ENCODE data around the gene SEZ6L2.

The SEZ6L2 gene

DNA sequence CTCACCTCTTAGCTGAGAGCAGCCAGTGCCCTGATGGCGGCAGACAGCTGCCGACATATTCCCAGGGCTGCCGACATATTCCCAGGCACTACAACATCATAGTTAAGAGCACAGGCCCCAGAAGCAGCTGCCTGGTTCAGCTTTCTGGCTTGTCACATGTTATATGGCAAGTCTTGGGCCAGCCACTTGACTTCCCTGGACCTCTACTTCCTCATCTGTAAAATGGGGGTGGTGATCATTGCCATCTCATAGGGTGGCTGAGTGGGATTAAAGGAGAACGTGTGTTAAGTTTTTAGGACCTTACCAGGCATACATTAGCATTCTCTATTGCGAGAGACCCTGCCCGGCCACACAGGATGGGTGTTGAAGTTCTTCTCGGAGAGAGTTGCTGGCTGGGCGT, 55.4 kb downstream of the SEZ6L2 start:
- DNase-seq (ENCODE audit: low spot score) (no peak), ATAC-seq (ENCODE audit: low read depth) (no peak)
- H3K4me1 ChIP-seq (ENCODE audit: insufficient read depth, poor library complexity, severe bottlenecking), result no peaks in the 10 kb centered on the region
- H3K36me3 ChIP-seq (ENCODE audit: low read depth), result peaks cover 29% of the 10 kb centered on the region
- H3K4me3 ChIP-seq (ENCODE audit: severe bottlenecking), result no peak overlapping the region
- H3K9me3 ChIP-seq (ENCODE audit: severe bottlenecking), result no peaks in the 10 kb centered on the region
- no peaks in the 10 kb centered on the region for H3K27me3 ChIP-seq (ENCODE audit: insufficient read depth, poor library complexity, severe bottlenecking)
- TF ChIP-seq, protein P1, sequence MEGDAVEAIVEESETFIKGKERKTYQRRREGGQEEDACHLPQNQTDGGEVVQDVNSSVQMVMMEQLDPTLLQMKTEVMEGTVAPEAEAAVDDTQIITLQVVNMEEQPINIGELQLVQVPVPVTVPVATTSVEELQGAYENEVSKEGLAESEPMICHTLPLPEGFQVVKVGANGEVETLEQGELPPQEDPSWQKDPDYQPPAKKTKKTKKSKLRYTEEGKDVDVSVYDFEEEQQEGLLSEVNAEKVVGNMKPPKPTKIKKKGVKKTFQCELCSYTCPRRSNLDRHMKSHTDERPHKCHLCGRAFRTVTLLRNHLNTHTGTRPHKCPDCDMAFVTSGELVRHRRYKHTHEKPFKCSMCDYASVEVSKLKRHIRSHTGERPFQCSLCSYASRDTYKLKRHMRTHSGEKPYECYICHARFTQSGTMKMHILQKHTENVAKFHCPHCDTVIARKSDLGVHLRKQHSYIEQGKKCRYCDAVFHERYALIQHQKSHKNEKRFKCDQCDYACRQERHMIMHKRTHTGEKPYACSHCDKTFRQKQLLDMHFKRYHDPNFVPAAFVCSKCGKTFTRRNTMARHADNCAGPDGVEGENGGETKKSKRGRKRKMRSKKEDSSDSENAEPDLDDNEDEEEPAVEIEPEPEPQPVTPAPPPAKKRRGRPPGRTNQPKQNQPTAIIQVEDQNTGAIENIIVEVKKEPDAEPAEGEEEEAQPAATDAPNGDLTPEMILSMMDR (IDR thresholded peaks at IDR 0.05; ENCODE audit: poor library complexity, severe bottlenecking), result no peak
- H3K27ac ChIP-seq (ENCODE audit: poor library complexity, severe bottlenecking), result no peak overlapping the region

GRCh38 chr16:29842732-29843346, 56.5 kb downstream of the SEZ6L2 start:
- TF ChIP-seq, protein P1 (IDR thresholded peaks at IDR 0.05; ENCODE audit: poor library complexity, severe bottlenecking), result no peak
- Histone ChIP-seq H3K4me3 (ENCODE audit: severe bottlenecking) (no peak overlapping the region), H3K4me1 (ENCODE audit: insufficient read depth, poor library complexity, severe bottlenecking) (no peaks in the 10 kb centered on the region), H3K27me3 (ENCODE audit: insufficient read depth, poor library complexity, severe bottlenecking) (no peaks in the 10 kb centered on the region), H3K27ac (ENCODE audit: poor library complexity, severe bottlenecking) (no peak overlapping the region), H3K9me3 (ENCODE audit: severe bottlenecking) (no peaks in the 10 kb centered on the region), H3K36me3 (ENCODE audit: low read depth) (peaks cover 29% of the 10 kb centered on the region)
- DNase-seq (ENCODE audit: low spot score), result no peak
- ATAC-seq (ENCODE audit: low read depth), result no peak

DNA sequence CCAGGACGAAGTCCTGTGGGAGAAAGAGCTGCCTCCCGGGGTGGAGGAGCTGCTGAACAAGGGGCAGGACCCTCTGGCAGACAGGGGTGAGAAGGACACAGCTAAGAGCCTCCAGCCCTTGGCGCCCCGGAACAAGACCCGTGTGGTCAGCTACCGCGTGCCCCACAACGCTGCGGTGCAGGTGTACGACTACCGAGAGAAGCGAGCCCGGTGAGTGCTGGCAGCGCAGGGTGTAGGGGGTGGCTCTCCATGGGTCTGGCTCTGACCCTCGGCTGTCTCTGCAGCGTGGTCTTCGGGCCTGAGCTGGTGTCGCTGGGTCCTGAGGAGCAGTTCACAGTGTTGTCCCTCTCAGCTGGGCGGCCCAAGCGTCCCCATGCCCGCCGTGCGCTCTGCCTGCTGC, 57.7 kb downstream of the SEZ6L2 start:
- TF ChIP-seq, protein P1 (IDR thresholded peaks at IDR 0.05; ENCODE audit: poor library complexity, severe bottlenecking), result no peak
- ATAC-seq (ENCODE audit: low read depth), result no peak
- Histone ChIP-seq H3K9me3 (ENCODE audit: severe bottlenecking) (no peaks in the 10 kb centered on the region), H3K4me3 (ENCODE audit: severe bottlenecking) (no peak overlapping the region), H3K27me3 (ENCODE audit: insufficient read depth, poor library complexity, severe bottlenecking) (no peaks in the 10 kb centered on the region), H3K36me3 (ENCODE audit: low read depth) (peaks cover 24% of the 10 kb centered on the region), H3K27ac (ENCODE audit: poor library complexity, severe bottlenecking) (no peak overlapping the region), H3K4me1 (ENCODE audit: insufficient read depth, poor library complexity, severe bottlenecking) (no peaks in the 10 kb centered on the region)
- no peak for DNase-seq (ENCODE audit: low spot score)

DNA sequence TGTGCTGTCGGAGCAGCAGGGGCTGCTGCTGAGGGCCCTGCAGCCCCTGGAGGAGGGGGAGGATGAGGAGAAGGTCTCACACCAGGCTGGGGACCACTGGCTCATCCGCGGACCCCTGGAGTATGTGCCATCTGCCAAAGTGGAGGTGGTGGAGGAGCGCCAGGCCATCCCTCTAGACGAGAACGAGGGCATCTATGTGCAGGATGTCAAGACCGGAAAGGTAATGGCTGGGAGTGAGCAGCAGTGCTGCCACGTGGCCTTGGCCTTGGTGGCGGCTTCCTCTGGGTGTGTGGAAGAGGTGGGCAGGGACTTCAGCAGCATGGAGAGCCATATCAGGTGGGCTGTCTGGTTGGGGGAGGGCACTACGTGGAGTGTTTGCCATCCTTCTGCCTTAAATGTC, 59.1 kb downstream of the SEZ6L2 start:
- Histone ChIP-seq H3K4me3 (ENCODE audit: severe bottlenecking) (no peak overlapping the region), H3K27me3 (ENCODE audit: insufficient read depth, poor library complexity, severe bottlenecking) (no peaks in the 10 kb centered on the region), H3K36me3 (ENCODE audit: low read depth) (peaks cover 13% of the 10 kb centered on the region), H3K9me3 (ENCODE audit: severe bottlenecking) (no peaks in the 10 kb centered on the region), H3K4me1 (ENCODE audit: insufficient read depth, poor library complexity, severe bottlenecking) (no peaks in the 10 kb centered on the region), H3K27ac (ENCODE audit: poor library complexity, severe bottlenecking) (no peak overlapping the region)
- DNase-seq (ENCODE audit: low spot score) (no peak), ATAC-seq (ENCODE audit: low read depth) (no peak)
- TF ChIP-seq, protein P1 (IDR thresholded peaks at IDR 0.05; ENCODE audit: poor library complexity, severe bottlenecking), result no peak

DNA sequence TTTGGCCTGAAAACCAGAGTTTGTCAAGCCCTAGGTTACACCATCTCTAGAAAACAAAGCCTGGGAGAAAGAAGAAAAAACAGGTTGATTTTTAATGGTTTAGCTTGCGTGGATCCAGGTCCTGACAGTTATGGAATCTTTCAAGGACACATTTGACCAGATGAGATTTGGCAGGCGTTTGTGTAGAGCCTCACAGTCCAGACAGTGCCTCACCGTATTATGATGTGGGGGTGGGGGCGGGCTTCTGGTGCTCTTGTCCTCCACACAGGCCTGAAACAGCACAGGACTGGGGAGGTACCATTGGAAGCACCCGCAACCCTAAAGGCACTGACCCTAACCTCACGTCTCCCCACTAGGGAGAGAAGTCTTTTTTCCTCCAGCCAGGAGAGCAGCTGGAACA, 59.5 kb downstream of the SEZ6L2 start:
- Histone ChIP-seq H3K4me1 (ENCODE audit: insufficient read depth, poor library complexity, severe bottlenecking) (no peaks in the 10 kb centered on the region), H3K4me3 (ENCODE audit: severe bottlenecking) (no peak overlapping the region), H3K9me3 (ENCODE audit: severe bottlenecking) (no peaks in the 10 kb centered on the region), H3K27ac (ENCODE audit: poor library complexity, severe bottlenecking) (no peak overlapping the region), H3K36me3 (ENCODE audit: low read depth) (peaks cover 16% of the 10 kb centered on the region), H3K27me3 (ENCODE audit: insufficient read depth, poor library complexity, severe bottlenecking) (no peaks in the 10 kb centered on the region)
- TF ChIP-seq, protein P1 (IDR thresholded peaks at IDR 0.05; ENCODE audit: poor library complexity, severe bottlenecking), result no peak
- ATAC-seq (ENCODE audit: low read depth) (no peak), DNase-seq (ENCODE audit: low spot score) (no peak)
